ENCODE data around the gene FBN3.
A peak's percentile ranks its signal among the peaks of the same experiment; 100 is the strongest.

Gene FBN3

DNA sequence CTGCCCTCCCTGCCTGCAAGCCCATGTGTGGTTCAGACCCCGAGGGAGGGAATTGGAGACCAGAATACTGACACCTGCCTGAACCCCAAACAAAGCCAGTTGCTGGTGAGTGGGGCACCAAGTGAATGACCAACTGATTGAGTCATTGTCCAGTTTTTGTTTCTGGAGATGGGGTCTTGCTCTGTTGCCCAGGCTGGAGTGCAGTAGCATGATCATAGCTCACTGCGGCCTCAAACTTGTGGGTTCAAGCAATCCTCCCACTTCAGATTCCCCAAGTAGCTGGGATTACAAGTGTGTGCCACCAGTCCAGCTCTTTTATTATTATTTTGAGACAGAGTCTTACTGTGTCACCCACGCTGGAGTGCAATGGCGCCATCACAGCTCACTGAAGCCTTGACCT is 92.9 kb downstream of the FBN3 start:
- Histone ChIP-seq H3K27ac (ENCODE audit: low read length) (no peak overlapping the region), H3K9me3 (ENCODE audit: insufficient read depth, low read depth, low read length) (no peaks in the 10 kb centered on the region), H3K9ac (ENCODE audit: low read depth, low read length) (no peak overlapping the region), H3K4me1 (ENCODE audit: insufficient read depth, low read length) (no peaks in the 10 kb centered on the region), H3K36me3 (ENCODE audit: insufficient read depth, low read depth, low read length) (no peaks in the 10 kb centered on the region), H3K27me3 (ENCODE audit: insufficient read depth, low read length) (no peaks in the 10 kb centered on the region), H3K4me3 (ENCODE audit: low read length) (no peak overlapping the region)

DNA sequence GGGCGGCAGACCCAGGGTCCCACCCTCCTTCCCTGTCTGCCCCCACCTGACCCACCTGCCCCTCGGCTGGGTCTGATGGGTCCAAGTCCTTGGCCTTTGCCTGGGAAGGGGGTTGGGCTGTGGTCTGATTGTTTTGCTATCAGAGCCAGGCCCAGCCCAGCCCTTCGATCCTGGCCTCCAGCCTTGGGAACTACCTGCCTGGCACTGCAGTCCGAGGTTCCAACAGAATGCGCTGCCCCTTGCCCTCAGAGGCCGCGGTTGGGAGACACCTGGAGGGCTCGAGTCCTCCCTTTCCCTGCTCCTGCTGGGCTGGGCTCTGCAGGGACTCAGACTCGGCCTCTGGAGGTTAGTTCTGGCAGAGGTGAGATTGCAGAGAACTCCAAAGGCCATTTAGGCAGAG is 95.2 kb downstream of the FBN3 start:
- H3K4me1 ChIP-seq (ENCODE audit: insufficient read depth, low read length) = no peaks in the 10 kb centered on the region
- no peak overlapping the region for H3K9ac ChIP-seq (ENCODE audit: low read depth, low read length)
- H3K36me3 ChIP-seq (ENCODE audit: insufficient read depth, low read depth, low read length) = no peaks in the 10 kb centered on the region
- no peak overlapping the region for H3K4me3 ChIP-seq (ENCODE audit: low read length)
- no peak overlapping the region for H3K27ac ChIP-seq (ENCODE audit: low read length)
- peaks cover 12% of the 10 kb centered on the region for H3K27me3 ChIP-seq (ENCODE audit: insufficient read depth, low read length)
- H3K9me3 ChIP-seq (ENCODE audit: insufficient read depth, low read depth, low read length) = no peaks in the 10 kb centered on the region

DNA sequence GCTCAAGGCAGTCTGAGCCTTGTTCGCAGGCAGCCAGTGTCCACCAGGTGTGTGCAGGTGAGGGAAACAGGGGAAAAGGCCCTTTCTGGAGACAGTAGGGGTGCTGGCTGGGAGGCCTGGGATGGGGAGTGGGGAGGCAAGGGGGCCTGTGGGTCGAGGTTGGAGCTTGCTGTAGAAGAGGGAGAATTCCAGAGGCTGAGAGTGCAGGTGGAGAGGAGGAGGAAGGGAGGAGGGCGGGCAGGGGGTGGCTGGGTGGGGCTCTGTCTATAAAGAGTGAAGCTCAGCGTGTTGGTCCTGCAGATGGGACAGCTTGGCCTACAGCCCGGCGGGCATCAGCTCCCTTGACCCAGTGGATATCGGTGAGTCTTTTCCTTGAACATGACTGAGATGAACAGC is 96.9 kb downstream of the FBN3 start, which contains the start of gene CCL25:
TSS of gene CCL25 (plus strand) at position 297 of the 396 bp plus-strand sequence. CDS start 290 bp downstream, outside the sequence.
- H3K9me3 ChIP-seq (ENCODE audit: insufficient read depth, low read depth, low read length) = no peaks in the 10 kb centered on the region
- H3K4me1 ChIP-seq (ENCODE audit: insufficient read depth, low read length) = no peaks in the 10 kb centered on the region
- no peak within 1 kb of the TSS for H3K9ac ChIP-seq (ENCODE audit: low read depth, low read length)
- no peaks in the 10 kb centered on the region for H3K36me3 ChIP-seq (ENCODE audit: insufficient read depth, low read depth, low read length)
- H3K4me3 ChIP-seq (ENCODE audit: low read length) = no peak within 1 kb of the TSS
- no peak within 1 kb of the TSS for H3K27ac ChIP-seq (ENCODE audit: low read length)
- H3K27me3 ChIP-seq (ENCODE audit: insufficient read depth, low read length) = peaks cover 15% of the 10 kb centered on the region

DNA sequence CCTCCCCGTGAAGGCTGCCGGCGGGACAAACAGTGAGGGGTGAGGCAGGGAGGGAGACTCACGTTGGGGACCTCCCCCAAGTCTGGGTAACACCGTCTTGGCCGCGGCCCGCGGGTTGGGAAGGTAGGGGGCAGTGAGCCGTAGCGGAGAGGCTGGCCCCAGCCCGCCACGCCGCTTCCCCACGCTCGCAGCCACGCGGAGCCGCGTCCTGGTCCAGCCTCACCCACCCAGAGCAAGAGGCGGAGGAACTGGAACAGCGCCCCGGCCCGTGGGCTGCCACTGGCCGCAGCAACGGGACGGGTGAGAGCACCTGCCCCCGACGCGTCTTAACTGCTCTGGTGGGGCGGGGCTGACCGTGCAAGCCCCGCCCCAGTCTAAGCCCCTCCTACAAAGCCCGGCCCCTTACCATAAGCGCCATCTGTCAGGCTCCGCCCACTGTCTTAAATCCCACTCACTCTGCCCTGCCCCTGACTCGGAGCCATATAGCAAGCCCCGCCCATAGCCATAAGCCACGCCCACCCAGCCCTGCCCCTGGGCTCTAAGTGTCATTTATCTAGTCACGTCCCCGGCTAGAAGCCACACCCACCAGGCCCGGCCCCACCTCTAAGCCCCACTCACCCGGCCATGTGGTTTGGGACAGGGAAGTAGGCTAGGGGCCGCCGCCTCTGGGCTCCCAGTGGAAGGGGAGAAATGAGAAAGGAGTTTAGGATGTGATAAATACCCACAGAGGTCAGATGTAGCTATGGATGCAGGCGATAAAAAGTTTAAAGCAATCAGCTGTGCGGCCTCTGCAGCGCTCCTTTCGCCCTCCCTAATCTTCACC is 98.9 kb downstream of the FBN3 start:
- no peaks in the 10 kb centered on the region for H3K4me1 ChIP-seq (ENCODE audit: insufficient read depth, low read length)
- H3K9ac ChIP-seq (ENCODE audit: low read depth, low read length) = peak overlapping the region; percentile 48; the same call in 1 of the 2 replicates
- H3K27ac ChIP-seq (ENCODE audit: low read length) = no peak overlapping the region
- no peaks in the 10 kb centered on the region for H3K9me3 ChIP-seq (ENCODE audit: insufficient read depth, low read depth, low read length)
- H3K27me3 ChIP-seq (ENCODE audit: insufficient read depth, low read length) = peaks cover 15% of the 10 kb centered on the region
- H3K36me3 ChIP-seq (ENCODE audit: insufficient read depth, low read depth, low read length) = no peaks in the 10 kb centered on the region
- H3K4me3 ChIP-seq (ENCODE audit: low read length) = peak overlapping the region; percentile 71

DNA sequence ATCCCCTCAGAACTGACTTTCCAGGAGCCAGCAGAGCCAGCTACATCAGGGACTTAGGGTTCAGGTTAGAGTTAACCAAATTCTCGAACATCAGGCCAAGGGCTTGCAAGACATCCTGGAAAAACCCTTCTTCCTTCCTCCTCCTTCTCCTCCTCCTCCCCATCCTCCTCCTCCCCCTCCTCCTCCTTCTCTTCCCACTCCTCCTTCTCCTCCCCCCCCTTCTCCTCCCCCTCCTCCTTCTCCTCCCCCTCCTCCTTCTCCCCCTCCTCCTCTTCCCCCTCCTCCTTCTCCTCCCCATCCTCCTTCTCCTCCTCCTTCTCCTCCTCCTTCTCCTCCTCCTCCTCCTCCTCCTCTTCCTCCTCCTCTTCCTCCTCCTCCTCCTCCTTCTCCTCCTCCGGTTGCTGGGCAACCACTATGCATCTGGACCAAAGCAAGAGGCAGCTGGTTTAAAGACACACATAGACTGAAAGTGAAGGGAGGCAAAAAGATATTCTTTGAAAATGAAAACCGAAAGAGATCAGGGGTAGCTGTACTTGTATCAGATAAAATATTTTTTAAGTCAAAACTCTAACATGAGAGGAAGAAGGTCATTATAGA is 102.7 kb downstream of the FBN3 start:
- Histone ChIP-seq H3K27me3 (ENCODE audit: insufficient read depth, low read length) (peaks cover 15% of the 10 kb centered on the region), H3K4me1 (ENCODE audit: insufficient read depth, low read length) (no peaks in the 10 kb centered on the region), H3K4me3 (ENCODE audit: low read length) (no peak overlapping the region), H3K36me3 (ENCODE audit: insufficient read depth, low read depth, low read length) (no peaks in the 10 kb centered on the region), H3K9ac (ENCODE audit: low read depth, low read length) (no peak overlapping the region), H3K9me3 (ENCODE audit: insufficient read depth, low read depth, low read length) (no peaks in the 10 kb centered on the region), H3K27ac (ENCODE audit: low read length) (no peak overlapping the region)

DNA sequence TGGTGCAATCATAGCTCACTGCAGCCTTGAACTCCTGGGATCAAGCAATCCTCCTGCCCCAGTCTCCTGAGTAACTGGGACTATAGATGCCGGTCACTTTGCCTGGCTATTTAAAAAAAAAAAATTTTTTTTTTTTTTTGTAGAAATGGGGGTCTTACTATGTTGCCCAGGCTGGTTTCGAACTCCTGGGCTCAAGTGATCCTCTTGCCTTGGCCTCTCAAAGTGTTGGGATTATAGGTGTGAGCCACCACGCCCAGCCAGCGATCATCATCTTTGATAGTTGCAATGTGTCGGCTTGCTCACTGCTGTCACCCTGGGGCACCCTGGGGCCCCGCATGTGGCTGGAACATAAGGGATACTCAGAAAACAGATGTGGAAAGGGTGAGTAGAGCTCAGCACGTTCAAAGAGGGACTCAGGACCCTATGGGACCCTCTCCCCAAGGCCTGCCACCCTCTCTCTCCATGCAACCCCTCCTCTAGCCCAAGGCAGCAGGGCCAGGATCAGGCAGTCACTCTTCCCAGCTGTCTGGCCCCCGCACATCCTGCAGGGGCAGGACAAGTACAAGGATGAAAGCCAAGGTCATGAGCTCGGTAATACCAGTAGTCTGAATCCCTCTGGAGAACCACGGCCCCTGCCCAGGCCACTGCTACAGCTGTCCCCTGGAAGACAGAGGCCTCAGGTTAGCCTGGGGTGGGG is 103.4 kb downstream of the FBN3 start:
- Histone ChIP-seq H3K4me3 (ENCODE audit: low read length) (no peak overlapping the region), H3K36me3 (ENCODE audit: insufficient read depth, low read depth, low read length) (no peaks in the 10 kb centered on the region), H3K27me3 (ENCODE audit: insufficient read depth, low read length) (peaks cover 15% of the 10 kb centered on the region)

DNA sequence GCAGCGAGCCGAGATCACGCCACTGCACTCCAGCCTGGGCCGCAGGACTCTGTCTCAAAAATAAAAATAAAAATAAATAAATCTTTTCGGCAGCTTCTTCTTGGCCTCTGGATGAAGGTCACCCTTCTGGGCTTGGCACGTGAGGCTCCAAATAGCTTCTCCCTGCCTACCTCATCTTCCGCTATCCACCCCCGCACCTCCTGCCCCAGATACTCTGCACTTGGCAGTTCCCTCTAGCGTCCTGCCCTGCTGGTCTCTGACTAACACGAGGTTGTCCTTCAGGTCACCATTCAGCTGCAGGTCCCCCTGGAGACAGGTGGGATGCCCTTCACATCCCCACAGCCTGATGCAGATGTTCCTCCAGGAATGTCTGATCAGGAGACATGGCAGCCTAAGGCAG is 105.4 kb downstream of the FBN3 start:
- Histone ChIP-seq H3K9me3 (ENCODE audit: insufficient read depth, low read depth, low read length) (no peaks in the 10 kb centered on the region), H3K27me3 (ENCODE audit: insufficient read depth, low read length) (peaks cover 2% of the 10 kb centered on the region), H3K4me1 (ENCODE audit: insufficient read depth, low read length) (no peaks in the 10 kb centered on the region), H3K27ac (ENCODE audit: low read length) (no peak overlapping the region), H3K36me3 (ENCODE audit: insufficient read depth, low read depth, low read length) (no peaks in the 10 kb centered on the region), H3K9ac (ENCODE audit: low read depth, low read length) (no peak overlapping the region), H3K4me3 (ENCODE audit: low read length) (no peak overlapping the region)

More for the DNA sequence above, 103.4 kb downstream of the FBN3 start:
- no peak overlapping the region for H3K27ac ChIP-seq (ENCODE audit: low read length)
- no peaks in the 10 kb centered on the region for H3K9me3 ChIP-seq (ENCODE audit: insufficient read depth, low read depth, low read length)
- no peaks in the 10 kb centered on the region for H3K4me1 ChIP-seq (ENCODE audit: insufficient read depth, low read length)
- H3K9ac ChIP-seq (ENCODE audit: low read depth, low read length) = no peak overlapping the region

DNA sequence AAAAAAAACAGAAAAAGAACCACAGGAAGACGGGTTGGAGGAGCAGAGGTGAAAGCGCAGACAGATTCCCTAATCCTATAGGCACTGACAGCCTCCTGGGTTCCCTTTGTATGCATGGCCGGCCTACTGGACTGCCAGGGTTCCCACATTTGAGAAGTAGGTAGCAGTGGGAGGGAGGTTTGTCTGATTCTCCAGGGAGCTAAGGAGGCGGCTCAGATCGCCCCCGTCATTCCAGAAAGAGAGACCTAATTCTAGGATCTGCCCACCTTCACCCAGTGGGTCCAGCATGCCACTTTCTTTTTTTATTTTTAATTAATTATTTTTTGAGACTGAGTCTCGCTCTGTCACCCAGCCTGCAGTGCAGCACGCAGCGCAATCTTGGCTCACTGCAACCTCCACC is 106.5 kb downstream of the FBN3 start:
- Histone ChIP-seq H3K36me3 (ENCODE audit: insufficient read depth, low read depth, low read length) (no peaks in the 10 kb centered on the region), H3K27ac (ENCODE audit: low read length) (no peak overlapping the region), H3K27me3 (ENCODE audit: insufficient read depth, low read length) (no peaks in the 10 kb centered on the region), H3K9ac (ENCODE audit: low read depth, low read length) (no peak overlapping the region), H3K4me1 (ENCODE audit: insufficient read depth, low read length) (no peaks in the 10 kb centered on the region), H3K4me3 (ENCODE audit: low read length) (no peak overlapping the region), H3K9me3 (ENCODE audit: insufficient read depth, low read depth, low read length) (no peaks in the 10 kb centered on the region)

DNA sequence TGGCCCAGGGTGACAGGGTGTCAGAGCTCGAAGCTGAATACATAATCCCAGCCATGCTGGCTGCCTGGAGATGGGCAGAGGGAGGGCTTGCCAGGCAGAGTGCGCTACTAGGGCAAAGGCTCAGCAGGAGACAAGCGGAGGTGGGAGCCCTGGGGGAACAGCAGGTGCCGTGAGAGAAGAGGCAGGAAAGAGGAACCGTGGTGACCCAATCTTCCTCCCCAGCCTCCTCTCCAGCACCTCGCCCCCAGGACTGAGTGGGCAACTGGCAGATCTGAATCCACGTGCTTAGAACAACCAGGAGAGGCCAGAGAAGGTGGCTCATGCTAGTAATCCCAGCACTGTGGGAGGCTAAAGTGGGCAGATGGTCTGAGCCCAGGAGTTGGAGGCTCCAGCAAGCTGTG is 107.9 kb downstream of the FBN3 start:
- Histone ChIP-seq H3K27me3 (ENCODE audit: insufficient read depth, low read length) (no peaks in the 10 kb centered on the region), H3K9ac (ENCODE audit: low read depth, low read length) (no peak overlapping the region), H3K36me3 (ENCODE audit: insufficient read depth, low read depth, low read length) (no peaks in the 10 kb centered on the region), H3K9me3 (ENCODE audit: insufficient read depth, low read depth, low read length) (no peaks in the 10 kb centered on the region), H3K4me1 (ENCODE audit: insufficient read depth, low read length) (no peaks in the 10 kb centered on the region), H3K27ac (ENCODE audit: low read length) (no peak overlapping the region), H3K4me3 (ENCODE audit: low read length) (no peak overlapping the region)

DNA sequence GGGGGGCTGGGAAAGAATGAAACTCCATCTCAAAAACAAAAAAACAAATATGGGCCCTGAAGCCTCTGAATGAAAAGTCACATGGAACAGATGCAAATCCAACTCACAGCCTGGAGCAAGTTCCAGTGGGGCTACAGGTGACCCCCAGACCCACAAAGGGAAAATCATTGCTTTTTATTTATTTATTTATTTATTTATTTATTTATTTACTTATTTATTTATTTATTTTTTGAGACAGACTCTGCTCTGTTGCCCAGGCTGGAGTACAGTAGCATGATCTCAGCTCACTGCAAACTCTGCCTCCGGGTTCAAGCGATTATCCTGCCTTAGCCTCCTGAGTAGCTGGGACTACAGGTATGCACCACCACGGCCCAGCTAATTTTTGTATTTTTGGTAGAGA is 110.2 kb downstream of the FBN3 start:
- no peaks in the 10 kb centered on the region for H3K36me3 ChIP-seq (ENCODE audit: insufficient read depth, low read depth, low read length)
- no peak overlapping the region for H3K9ac ChIP-seq (ENCODE audit: low read depth, low read length)
- H3K27me3 ChIP-seq (ENCODE audit: insufficient read depth, low read length) = no peaks in the 10 kb centered on the region

DNA sequence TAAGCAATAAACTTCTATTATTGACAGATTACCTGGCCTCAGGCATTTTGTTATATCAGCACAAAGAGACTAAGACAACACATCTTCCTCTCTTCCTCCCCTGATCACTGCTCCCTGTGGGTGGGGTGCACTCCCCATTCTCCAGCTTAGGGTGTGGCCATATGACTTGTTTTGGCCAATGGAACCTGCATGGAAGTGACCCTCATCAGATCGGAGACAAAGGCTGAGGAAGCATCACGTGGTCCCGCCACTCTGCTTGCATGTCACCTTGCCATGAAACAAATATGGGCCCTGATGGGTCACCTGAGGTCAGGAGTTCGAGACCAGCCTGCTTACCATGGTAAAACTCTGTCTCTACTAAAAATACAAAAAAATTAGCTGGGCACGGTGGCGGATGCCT is 110.6 kb downstream of the FBN3 start:
- H3K9ac ChIP-seq (ENCODE audit: low read depth, low read length) = no peak overlapping the region
- no peaks in the 10 kb centered on the region for H3K9me3 ChIP-seq (ENCODE audit: insufficient read depth, low read depth, low read length)
- no peaks in the 10 kb centered on the region for H3K36me3 ChIP-seq (ENCODE audit: insufficient read depth, low read depth, low read length)
- H3K4me3 ChIP-seq (ENCODE audit: low read length) = no peak overlapping the region
- H3K27me3 ChIP-seq (ENCODE audit: insufficient read depth, low read length) = no peaks in the 10 kb centered on the region
- no peak overlapping the region for H3K27ac ChIP-seq (ENCODE audit: low read length)
- H3K4me1 ChIP-seq (ENCODE audit: insufficient read depth, low read length) = no peaks in the 10 kb centered on the region; the same call in 1 of the 2 replicates

More for the DNA sequence above, 110.2 kb downstream of the FBN3 start:
- Histone ChIP-seq H3K27ac (ENCODE audit: low read length) (no peak overlapping the region), H3K9me3 (ENCODE audit: insufficient read depth, low read depth, low read length) (no peaks in the 10 kb centered on the region), H3K4me1 (ENCODE audit: insufficient read depth, low read length) (no peaks in the 10 kb centered on the region), H3K4me3 (ENCODE audit: low read length) (no peak overlapping the region)

All from iPS-20b (cell line).